HepG2 (cell line): ENCODE measurements around the gene IFT172. TPM values are rescaled to one million over a fixed set of nuclear protein-coding genes. Genes with fewer than 3 reads are reported as not detected.

Source experiments
- ADNP ChIP-seq: sonication (generic); formaldehyde crosslinking; IDR thresholded peaks from 2 replicates; pipeline ENCODE4 v1.4.0; 2020; ENCODE audit warnings: missing genetic modification reagents
- ELF1 ChIP-seq: sonication (generic); formaldehyde crosslinking; IDR thresholded peaks from 2 replicates; pipeline ENCODE4 v1.4.0; 2020; ENCODE audit warnings: missing genetic modification reagents
- ISL2 ChIP-seq: sonication (generic); formaldehyde crosslinking; IDR thresholded peaks from 2 replicates; pipeline ENCODE4 v1.5.0; 2020; ENCODE audit warnings: missing genetic modification reagents
- NFKB2 ChIP-seq: sonication (generic); formaldehyde crosslinking; IDR thresholded peaks from 2 replicates; pipeline ENCODE4 v1.4.0; 2020; ENCODE audit warnings: missing genetic modification reagents, borderline replicate concordance
- PCBP2 ChIP-seq: fragments of 200-400 bp; formaldehyde crosslinking; optimal IDR thresholded peaks from 2 replicates; pipeline ENCODE3; 2018; ENCODE audit warnings: low read length, low read depth; ENCODE audit not compliant: poor library complexity, severe bottlenecking
- SAFB2 ChIP-seq: sonication (generic); formaldehyde crosslinking; IDR thresholded peaks from 2 replicates; pipeline ENCODE4 v1.5.1; 2020; ENCODE audit warnings: missing genetic modification reagents, low read depth, mild to moderate bottlenecking, borderline replicate concordance
- SMAD3 ChIP-seq: sonication (generic); formaldehyde crosslinking; IDR thresholded peaks from 2 replicates; pipeline ENCODE4 v1.4.0; 2020; ENCODE audit warnings: missing genetic modification reagents
- ZFP90 ChIP-seq: sonication (generic); formaldehyde crosslinking; IDR thresholded peaks from 2 replicates; pipeline ENCODE4 v1.8.0; 2022; ENCODE audit warnings: missing genetic modification reagents, mild to moderate bottlenecking, inconsistent platforms, borderline replicate concordance
- ZFY ChIP-seq: sonication (generic); formaldehyde crosslinking; IDR thresholded peaks from 2 replicates; pipeline ENCODE4 v1.4.0; 2020; ENCODE audit warnings: missing genetic modification reagents
- ZNF235 ChIP-seq: sonication (generic); formaldehyde crosslinking; IDR thresholded peaks from 2 replicates; pipeline ENCODE4 v1.8.1; 2023; ENCODE audit warnings: mild to moderate bottlenecking, missing genetic modification reagents, borderline replicate concordance
- ZNF556 ChIP-seq: sonication (generic); formaldehyde crosslinking; IDR thresholded peaks from 2 replicates; pipeline ENCODE4 v1.4.0; 2020; ENCODE audit warnings: mild to moderate bottlenecking, missing genetic modification reagents, borderline replicate concordance
- ZSCAN21 ChIP-seq: sonication (generic); formaldehyde crosslinking; IDR thresholded peaks from 2 replicates; pipeline ENCODE4 v1.8.0; 2022; ENCODE audit warnings: mild to moderate bottlenecking, missing genetic modification reagents, moderate library complexity, borderline replicate concordance
- polyA plus RNA-seq, 8 experiments: library from polyadenylated mRNA; depleted of rRNA in 3 of 8; stranded (reverse) in 7 of 8; unstranded in 1 of 8; fragments of >200 nt; fragmentation: Illumina TruSeq in 4 of 8; extraction: Trizol in 4 of 8; gene quantifications; 2 replicates each; pipeline versions ENCODE4 v1.2.1 to v1.2.3, GENCODE V29; 2011 to 2016; ENCODE audit warnings: low read depth in 4 of 8, missing spikeins in 1 of 8, mixed read lengths in 1 of 8; ENCODE audit not compliant: insufficient read depth in 1 of 8
- total RNA-seq, 5 experiments: library from RNA; depleted of rRNA; stranded (reverse); fragments of >200 nt; fragmentation: Illumina TruSeq; extraction: Trizol; gene quantifications; 2 replicates each; pipeline ENCODE4 v1.2.3, GENCODE V29; 2016; ENCODE audit warnings: low read depth in 1 of 5
- TF ChIP-seq, protein P1 (sequence below): sonication (generic); formaldehyde crosslinking; IDR thresholded peaks from 2 replicates; pipeline ENCODE4 v1.8.1; 2023; ENCODE audit warnings: mild to moderate bottlenecking, missing genetic modification reagents, borderline replicate concordance
- TF ChIP-seq, protein P2 (sequence below): sonication (generic); formaldehyde crosslinking; IDR thresholded peaks from 2 replicates; pipeline ENCODE4 v1.9.0; 2021; ENCODE audit warnings: missing genetic modification reagents, mild to moderate bottlenecking, borderline replicate concordance
- TF ChIP-seq, protein P3 (sequence below): sonication (generic); formaldehyde crosslinking; conservative IDR thresholded peaks from 2 replicates; pipeline ENCODE4 v1.8.1; 2023; ENCODE audit warnings: missing genetic modification reagents
- TF ChIP-seq, protein P4 (sequence below): sonication (generic); formaldehyde crosslinking; IDR thresholded peaks from 2 replicates; pipeline ENCODE4 v1.8.1; 2023; ENCODE audit warnings: mild to moderate bottlenecking, missing genetic modification reagents
- TF ChIP-seq, protein P5 (sequence below): sonication (generic); formaldehyde crosslinking; IDR thresholded peaks from 2 replicates; pipeline ENCODE4 v1.9.0; 2021; ENCODE audit warnings: missing genetic modification reagents, borderline replicate concordance
- TF ChIP-seq, protein P6 (sequence below): sonication (generic); formaldehyde crosslinking; IDR thresholded peaks from 2 replicates; pipeline ENCODE4 v1.4.0; 2020; ENCODE audit warnings: mild to moderate bottlenecking, missing genetic modification reagents
- TF ChIP-seq, protein P7 (sequence below): sonication (generic); formaldehyde crosslinking; conservative IDR thresholded peaks from 2 replicates; pipeline ENCODE4 v1.4.0; 2020; ENCODE audit warnings: mild to moderate bottlenecking, missing genetic modification reagents, moderate library complexity

IFT172 gene
- total and polyA plus RNA-seq, 2 of the 13 experiments (the other 11 are each of a cell fraction or from before 2014, with no cell fraction given) = 21.6 to 35.7 TPM

DNA sequence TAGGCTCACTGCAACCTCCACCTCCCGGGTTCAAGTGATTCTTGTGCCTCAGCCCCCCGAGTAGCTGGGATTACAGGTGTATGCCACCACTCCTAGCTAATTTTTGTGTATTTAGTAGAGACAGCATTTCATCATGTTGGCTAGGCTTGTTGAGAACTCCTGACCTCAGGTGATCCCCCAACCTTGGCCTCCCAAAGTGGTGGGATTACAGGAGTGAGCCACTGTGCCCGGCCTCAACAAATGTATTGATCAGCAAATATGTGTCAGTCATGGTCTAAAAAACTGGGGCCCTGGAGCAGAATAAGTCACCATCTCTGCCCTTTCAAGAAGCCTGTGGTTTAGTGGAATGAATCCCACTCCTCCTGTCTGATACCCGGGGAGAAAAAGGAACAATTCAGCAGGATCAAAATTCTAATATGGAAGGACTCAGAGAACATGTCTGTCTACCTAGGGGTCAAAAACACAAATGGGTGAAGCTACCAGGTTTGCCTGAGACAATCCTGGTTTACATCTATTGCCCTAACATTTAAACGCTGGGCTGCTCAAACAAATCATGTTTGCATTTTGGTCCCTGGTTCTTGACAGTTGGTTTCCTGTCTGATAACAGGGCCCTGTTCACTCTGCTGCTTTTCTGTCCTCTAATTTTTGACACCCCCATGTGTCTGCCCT lies 28.7 kb upstream of the IFT172 start (continued):
- TF ChIP-seq ADNP (CRISPR knock-in tag) (no peak), ZFY (CRISPR knock-in tag) (no peak; the same call in 1 of the 2 replicates), SMAD3 (CRISPR knock-in tag) (0 out of 2 replicates have a peak, but pooled peaks have one; percentile 34), SAFB2 (CRISPR knock-in tag) (no peak), ZSCAN21 (CRISPR knock-in tag) (no peak), PCBP2 (no peak), NFKB2 (no peak), ZFP90 (CRISPR knock-in tag) (no peak), ZNF235 (CRISPR knock-in tag) (no peak), ZNF556 (CRISPR knock-in tag) (no peak), ELF1 (CRISPR knock-in tag) (no peak), ISL2 (no peak)
- TF ChIP-seq, protein P1, sequence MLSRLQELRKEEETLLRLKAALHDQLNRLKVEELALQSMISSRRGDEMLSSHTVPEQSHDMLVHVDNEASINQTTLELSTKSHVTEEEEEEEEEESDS (CRISPR knock-in tag) = no peak
- TF ChIP-seq, protein P2, sequence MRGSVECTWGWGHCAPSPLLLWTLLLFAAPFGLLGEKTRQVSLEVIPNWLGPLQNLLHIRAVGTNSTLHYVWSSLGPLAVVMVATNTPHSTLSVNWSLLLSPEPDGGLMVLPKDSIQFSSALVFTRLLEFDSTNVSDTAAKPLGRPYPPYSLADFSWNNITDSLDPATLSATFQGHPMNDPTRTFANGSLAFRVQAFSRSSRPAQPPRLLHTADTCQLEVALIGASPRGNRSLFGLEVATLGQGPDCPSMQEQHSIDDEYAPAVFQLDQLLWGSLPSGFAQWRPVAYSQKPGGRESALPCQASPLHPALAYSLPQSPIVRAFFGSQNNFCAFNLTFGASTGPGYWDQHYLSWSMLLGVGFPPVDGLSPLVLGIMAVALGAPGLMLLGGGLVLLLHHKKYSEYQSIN (CRISPR knock-in tag) = no peak
- TF ChIP-seq, protein P3, sequence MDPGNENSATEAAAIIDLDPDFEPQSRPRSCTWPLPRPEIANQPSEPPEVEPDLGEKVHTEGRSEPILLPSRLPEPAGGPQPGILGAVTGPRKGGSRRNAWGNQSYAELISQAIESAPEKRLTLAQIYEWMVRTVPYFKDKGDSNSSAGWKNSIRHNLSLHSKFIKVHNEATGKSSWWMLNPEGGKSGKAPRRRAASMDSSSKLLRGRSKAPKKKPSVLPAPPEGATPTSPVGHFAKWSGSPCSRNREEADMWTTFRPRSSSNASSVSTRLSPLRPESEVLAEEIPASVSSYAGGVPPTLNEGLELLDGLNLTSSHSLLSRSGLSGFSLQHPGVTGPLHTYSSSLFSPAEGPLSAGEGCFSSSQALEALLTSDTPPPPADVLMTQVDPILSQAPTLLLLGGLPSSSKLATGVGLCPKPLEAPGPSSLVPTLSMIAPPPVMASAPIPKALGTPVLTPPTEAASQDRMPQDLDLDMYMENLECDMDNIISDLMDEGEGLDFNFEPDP (CRISPR knock-in tag) = 0 out of 2 replicates have a peak, but pooled peaks have one; percentile 7
- TF ChIP-seq, protein P4, sequence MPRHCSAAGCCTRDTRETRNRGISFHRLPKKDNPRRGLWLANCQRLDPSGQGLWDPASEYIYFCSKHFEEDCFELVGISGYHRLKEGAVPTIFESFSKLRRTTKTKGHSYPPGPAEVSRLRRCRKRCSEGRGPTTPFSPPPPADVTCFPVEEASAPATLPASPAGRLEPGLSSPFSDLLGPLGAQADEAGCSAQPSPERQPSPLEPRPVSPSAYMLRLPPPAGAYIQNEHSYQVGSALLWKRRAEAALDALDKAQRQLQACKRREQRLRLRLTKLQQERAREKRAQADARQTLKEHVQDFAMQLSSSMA = no peak
- TF ChIP-seq, protein P5, sequence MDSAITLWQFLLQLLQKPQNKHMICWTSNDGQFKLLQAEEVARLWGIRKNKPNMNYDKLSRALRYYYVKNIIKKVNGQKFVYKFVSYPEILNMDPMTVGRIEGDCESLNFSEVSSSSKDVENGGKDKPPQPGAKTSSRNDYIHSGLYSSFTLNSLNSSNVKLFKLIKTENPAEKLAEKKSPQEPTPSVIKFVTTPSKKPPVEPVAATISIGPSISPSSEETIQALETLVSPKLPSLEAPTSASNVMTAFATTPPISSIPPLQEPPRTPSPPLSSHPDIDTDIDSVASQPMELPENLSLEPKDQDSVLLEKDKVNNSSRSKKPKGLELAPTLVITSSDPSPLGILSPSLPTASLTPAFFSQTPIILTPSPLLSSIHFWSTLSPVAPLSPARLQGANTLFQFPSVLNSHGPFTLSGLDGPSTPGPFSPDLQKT = no peak
- TF ChIP-seq, protein P6, sequence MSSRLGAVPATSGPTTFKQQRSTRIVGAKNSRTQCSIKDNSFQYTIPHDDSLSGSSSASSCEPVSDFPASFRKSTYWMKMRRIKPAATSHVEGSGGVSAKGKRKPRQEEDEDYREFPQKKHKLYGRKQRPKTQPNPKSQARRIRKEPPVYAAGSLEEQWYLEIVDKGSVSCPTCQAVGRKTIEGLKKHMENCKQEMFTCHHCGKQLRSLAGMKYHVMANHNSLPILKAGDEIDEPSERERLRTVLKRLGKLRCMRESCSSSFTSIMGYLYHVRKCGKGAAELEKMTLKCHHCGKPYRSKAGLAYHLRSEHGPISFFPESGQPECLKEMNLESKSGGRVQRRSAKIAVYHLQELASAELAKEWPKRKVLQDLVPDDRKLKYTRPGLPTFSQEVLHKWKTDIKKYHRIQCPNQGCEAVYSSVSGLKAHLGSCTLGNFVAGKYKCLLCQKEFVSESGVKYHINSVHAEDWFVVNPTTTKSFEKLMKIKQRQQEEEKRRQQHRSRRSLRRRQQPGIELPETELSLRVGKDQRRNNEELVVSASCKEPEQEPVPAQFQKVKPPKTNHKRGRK = no peak
- TF ChIP-seq, protein P7, sequence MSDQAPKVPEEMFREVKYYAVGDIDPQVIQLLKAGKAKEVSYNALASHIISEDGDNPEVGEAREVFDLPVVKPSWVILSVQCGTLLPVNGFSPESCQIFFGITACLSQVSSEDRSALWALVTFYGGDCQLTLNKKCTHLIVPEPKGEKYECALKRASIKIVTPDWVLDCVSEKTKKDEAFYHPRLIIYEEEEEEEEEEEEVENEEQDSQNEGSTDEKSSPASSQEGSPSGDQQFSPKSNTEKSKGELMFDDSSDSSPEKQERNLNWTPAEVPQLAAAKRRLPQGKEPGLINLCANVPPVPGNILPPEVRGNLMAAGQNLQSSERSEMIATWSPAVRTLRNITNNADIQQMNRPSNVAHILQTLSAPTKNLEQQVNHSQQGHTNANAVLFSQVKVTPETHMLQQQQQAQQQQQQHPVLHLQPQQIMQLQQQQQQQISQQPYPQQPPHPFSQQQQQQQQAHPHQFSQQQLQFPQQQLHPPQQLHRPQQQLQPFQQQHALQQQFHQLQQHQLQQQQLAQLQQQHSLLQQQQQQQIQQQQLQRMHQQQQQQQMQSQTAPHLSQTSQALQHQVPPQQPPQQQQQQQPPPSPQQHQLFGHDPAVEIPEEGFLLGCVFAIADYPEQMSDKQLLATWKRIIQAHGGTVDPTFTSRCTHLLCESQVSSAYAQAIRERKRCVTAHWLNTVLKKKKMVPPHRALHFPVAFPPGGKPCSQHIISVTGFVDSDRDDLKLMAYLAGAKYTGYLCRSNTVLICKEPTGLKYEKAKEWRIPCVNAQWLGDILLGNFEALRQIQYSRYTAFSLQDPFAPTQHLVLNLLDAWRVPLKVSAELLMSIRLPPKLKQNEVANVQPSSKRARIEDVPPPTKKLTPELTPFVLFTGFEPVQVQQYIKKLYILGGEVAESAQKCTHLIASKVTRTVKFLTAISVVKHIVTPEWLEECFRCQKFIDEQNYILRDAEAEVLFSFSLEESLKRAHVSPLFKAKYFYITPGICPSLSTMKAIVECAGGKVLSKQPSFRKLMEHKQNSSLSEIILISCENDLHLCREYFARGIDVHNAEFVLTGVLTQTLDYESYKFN = peak; percentile 83
